Measurements from ENCODE around the gene CADM1. TPM values are rescaled to one million over a fixed set of nuclear protein-coding genes. Genes with fewer than 3 reads are reported as not detected.
A peak's percentile ranks its signal among the peaks of the same experiment; 100 is the strongest.

The CADM1 gene
- total RNA-seq, 1 donor from 2014 or later: 58.0 TPM

DNA sequence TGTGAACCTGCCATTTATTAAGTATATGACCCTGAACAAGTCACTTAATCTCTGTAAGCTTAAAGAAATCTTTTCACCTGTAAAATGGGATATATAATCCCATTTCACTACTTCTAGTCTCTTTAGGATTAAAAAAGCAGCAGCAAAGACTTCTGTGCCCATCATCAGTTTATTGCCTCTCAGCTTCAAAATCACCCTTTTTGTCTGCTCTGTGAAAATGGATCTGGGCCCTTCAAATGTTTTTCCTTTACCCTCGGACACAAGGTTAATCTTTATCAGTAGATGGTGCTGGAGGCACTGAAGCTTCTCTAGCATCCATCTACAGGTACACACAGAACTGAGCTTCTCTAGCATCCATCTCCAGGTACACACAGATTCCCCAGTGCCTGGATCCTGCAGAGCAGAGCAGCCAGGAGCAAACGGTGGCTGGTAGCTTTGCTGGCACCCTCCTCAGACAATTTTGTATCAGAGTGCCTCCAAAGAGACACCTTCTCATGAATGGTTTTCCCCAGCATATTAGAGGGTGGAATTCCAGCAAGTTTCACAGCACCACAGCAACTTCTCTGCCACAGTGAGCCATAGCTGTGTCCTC is 56.8 kb downstream of the CADM1 start:
- no peak for DNase-seq (ENCODE audit: low spot score)

DNA sequence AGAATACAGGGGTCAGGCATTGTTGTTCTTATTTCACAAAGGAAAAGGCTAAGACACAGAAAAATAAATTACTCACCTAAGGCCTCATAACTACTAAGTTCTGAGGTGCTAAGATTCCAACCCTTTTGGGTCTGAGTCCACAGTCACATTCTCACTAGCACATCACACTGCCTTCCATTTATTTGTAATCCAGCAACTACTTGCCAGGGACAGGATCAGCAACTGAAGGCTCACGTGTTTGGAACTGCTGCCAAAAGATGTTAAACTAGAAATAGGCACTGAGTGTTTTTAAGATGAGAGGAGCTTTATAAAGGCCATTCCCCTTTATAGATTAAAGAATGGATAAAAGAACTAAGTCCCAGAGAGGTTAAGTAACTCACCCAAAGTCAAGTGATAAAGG is 58.0 kb downstream of the CADM1 start:
- DNase-seq (ENCODE audit: low spot score): no peak

DNA sequence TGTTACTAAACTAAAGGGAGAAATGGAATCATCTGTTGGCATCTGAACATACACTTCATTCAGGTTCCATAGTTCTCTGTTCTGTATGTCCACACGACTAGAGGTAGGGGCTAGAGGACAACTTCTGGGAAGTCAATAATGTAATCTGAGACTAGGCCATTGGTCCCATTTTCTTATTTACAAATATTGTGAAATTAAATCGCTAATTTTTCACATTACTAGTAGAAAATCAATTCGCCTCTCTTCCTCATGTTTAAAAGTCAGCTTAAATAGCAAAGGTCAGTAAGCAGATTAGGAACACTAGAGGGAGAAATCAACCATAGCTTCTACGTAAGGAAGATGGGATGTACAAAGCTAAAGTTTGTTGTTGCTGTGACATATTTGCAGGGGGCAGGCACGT is 59.7 kb downstream of the CADM1 start:
- DNase-seq (ENCODE audit: low spot score): no peak

DNA sequence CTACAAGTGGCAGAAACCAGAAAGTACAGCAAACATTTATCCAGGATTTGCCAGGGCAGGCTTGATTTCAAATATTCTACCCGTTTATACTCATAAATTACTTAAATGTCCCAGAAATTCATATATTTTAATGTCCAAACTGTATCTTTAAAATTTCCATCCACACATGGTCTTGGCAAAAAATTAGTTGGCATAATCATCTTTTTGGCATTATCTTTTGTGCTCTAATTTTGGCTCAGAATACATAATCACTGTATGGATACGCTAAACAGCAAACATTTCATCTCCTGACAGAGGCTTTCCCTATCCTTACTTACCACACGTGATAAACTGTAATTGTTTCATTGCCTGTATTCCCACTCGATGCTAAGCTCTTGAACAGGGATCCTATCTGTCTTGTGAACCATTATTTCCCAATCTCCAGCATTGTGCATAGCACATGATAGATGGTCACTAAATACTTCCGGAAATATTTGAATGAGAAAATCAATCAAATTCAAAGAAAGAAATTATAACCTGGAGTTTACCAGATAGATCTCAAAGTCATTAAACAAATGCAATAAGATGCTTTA is 64.2 kb downstream of the CADM1 start:
- DNase-seq (ENCODE audit: low spot score): no peak

DNA sequence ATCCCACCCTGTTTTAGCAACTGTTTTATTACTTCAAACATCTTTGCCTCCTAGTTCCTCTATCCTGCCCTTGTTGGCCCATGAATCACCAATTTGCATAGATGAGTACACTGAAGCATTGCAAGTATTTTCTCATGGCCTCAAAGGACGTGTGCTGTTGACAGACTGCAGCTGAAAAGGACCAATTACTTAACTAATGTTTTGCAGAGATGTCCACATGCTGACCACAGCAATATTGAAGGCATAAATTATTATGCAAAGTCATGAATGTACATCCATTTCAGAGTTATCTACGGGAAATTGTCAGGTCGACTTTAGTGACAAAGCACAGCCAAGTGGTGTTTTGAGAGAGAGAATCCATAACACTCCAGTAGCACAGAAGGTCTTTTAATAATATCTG is 64.8 kb downstream of the CADM1 start:
- DNase-seq (ENCODE audit: low spot score): no peak

DNA sequence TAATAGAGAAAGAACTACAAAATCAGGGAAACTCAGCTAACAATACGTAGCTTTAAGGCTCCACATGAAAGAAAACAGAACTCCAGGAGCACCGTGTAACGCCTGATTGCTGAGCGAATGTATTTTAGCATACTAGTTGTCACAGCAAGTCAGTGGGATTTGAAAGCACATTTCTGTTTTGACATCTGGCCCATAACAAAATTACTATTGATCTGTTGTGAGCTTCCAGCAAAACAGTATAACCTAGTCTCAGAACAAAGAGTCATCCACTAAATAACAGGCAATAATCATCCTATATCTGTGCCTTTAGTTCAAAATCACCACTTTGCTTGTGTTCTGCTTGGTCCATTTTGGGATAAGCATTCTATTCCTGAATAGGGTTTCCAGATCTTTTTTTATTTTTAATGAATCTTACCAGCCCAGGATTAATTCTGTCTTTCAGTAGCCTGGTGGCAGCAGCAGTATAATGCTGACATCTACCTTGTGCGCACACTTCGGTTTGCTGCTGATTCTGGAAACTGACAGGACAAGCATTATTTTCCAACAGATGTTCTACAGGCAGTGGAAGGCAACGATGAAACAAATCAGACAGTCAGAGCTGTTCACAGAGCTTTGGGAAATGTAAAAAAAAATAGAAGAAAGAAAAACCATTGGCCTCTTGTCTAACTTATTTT is 66.2 kb downstream of the CADM1 start:
- DNase-seq (ENCODE audit: low spot score): no peak

DNA sequence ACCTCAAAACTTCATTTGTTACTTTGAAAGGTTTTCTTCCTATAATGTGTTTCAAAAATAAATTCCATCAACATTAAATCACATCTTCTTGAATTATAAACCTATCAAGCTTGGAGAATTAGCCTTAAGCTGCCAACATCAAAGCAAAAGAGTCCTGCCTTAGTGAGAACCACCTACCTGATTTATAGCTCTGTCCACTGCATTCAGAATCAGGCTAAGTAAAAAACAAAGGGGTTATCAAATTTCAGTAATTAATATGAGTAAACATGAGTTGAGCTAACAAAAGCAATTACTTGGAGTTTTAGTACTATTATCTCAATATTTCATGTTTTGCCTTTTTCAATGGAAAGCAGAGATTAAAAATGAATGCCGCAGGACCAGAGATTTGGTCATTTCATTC is 73.9 kb downstream of the CADM1 start:
- DNase-seq (ENCODE audit: low spot score): no peak

DNA sequence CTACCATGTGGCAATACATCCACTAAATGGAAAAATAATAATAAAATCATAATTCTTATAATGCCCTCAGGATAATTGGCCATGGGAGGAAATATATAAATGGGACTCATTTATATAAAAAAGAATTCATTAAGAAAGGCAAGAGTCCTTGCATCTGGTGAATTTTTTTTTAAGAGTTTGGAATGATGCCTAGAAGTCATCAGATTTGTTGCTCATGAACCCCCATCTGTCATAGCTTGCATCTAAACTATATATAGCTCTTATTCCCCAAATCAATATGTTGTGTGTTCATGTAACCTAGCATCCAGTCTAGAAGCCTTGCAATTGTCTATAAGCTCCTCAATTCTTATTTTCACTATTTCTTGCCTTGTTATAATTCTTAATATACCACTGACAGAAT is 75.9 kb downstream of the CADM1 start:
- no peak for DNase-seq (ENCODE audit: low spot score)

DNA sequence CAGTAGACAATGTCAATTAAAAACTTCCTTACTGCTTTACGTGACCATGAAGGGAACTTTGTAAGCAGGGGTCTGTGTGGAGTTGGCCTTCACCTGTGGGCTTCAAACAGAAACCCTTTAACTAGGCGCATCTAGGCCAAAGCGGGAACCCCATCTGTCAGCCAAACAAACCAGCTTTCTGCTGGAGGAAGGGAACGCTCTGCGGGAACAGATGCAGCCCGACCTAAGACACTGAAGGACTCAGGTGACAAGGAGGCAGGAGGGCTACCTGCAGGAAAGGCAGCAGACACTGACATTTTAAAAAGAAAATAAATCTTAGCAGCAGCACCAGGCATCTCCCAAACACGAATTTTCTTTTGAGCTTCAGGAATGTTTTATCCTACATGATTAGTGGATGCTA is 78.4 kb downstream of the CADM1 start:
- no peak for DNase-seq (ENCODE audit: low spot score)

DNA sequence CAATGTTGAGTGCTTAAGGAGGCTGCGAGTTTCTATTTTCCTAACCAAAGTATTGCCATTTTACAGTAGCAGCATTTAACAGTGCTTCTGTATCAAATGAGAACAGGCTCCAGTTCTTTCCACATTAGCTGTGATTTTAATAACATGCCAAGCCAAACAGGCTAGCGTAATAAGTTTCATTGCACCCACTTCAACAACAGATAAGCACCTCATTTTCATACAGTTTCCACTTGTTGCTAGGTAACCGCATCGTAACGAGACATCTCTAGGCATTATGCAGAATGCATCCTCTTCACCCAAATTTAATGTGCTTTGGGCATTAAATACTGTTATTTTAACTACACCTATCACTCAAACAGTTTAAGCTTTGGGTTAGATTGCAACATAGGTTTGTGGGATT is 79.0 kb downstream of the CADM1 start:
- DNase-seq (ENCODE audit: low spot score): no peak

DNA sequence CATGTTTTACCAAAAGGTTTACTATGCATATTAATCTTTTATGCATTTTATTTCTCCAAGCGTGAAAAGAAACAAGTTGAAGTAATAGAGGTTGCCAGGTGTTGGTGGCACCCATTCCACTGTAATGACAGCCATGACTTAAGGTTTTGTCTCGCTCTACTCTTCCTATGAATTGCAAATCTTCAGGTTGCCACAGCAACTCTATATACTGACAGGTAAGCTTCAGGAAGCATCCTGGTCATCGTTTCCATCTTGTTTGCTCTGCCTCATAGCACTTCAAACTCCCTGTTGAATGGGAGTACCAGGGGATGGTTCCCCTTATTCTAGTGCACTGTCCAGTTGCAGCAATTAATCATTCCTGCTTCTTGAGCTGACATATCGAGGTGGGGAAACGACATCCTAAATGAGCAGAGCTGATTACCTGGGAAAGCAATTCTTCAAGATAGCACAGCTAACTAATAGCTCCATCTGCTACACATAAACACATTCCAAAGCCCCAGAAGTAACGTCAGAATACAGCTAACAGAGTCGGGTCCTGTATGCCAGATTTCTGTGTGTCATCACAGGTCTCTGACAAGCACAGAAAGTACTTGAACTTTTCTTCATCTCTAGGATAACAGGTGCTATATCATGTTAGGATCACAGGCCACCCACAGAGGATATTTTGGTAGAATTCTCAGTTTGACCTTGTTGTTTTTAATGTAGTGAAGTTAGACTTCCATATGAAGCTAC is 80.3 kb downstream of the CADM1 start:
- DNase-seq (ENCODE audit: low spot score): no peak

DNA sequence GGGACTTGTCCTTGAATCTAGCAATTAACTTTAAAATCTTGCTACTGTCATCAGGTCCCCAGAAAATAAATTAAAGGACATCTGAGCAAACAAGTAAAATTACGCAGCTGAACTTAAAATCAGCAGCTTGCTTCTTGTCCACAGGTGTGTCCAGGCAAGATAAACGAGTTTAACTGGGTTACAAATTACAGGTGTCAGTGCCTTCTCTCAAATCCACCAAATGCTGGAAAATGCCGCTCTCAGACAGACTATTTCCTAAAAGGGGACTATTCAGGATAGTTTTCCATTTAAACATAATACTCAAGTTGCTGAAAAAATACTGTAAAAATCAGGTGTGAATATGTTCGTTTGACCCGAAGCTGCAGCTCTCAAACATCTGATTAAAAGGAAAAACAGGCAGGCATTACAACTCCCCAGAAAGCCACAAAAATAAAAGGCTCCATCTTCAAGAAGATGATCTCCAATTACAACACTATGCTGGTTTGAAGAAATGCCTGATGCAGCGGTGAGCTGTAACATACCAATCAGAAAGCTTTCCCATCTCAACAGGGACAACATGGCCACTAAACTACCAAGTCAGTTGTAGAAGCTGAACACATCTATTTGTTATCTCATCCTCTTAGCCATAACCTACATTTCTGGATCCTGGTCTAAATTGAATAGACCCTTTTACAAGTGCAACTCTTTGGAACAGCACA is 82.1 kb downstream of the CADM1 start:
- no peak for DNase-seq (ENCODE audit: low spot score)

DNA sequence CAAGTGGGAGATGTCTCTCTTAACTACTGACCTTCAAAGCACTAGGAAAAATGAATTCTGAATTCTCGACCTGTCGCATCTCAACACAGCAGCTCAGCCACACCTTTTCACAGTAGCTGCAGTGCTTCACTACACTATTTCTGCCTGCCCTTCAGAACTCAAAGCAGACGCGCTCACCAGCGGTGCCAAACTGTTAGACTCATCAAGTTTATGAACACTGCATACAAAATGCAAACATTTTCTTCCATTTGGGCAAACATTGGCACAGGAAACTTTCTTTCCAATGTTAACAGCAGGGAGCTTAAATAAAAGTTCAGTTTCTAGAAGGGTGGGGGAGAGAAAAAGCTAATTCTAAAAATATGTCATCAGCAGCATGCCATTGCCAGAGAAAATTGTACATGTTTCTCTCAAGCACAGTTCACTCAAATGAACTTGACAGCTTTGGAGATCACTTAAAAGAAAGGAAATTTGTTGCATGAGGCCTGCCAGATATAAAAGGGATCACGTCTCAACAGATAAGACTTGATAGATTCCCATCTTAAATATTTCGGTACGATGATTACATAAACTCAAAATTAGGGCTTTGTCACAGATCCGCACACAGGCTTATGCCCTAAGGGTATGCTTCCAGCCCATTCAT is 82.7 kb downstream of the CADM1 start:
- DNase-seq (ENCODE audit: low spot score): no peak

DNA sequence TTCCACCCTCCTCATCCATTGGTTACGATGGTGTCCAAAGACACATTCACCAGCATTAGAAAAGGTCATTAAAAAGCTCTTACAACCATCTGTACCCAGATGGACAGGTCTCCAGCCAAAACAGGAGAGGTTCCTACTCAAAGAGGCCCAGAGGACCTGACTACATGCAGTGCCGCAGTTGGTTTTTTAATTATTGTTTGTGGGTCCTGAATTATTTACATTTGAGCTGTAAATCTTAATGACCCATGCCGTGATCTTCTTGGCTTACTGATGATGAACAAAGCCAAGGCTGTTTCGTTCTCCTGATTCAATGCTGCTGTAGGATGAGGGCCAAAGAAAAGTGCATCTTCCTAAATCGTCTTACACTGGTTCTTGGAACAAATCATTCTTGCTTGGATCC is 83.7 kb downstream of the CADM1 start:
- DNase-seq (ENCODE audit: low spot score): no peak

DNA sequence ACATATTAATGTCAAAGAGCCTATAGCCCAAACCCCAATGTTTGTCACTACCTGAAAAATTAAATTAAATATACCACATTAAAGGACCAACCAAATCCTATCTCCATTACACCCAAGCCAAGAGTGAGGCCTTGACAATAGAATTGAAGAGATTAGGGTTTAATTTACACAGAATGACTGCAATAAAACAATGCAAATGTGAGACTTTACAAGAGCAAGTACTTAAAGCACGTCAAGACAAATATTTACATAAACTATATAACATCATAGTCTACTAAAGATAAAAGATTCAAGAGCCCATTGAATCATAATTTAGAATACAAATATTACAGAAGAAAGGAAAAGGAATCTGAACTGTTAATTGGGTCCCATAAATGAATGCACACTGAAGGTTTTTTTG is 85.6 kb downstream of the CADM1 start:
- DNase-seq (ENCODE audit: low spot score): no peak

DNA sequence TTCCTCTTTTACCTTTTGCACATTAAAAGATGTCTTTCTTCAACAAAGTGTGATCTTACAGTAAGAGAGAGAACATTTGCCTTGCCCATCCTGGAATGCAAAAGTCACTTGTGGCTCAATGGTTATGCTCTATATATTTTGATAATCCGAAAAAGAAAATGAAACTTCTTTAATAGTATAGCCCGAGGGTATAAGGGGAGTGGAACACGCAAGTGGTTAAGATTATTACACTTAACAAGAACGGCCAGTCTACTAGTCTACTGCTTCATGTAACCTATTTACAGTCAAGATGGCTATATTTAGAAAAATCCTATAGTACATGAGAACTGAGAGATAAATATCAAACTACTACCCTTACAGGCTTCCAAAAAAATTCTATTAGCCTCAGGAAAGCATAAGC is 86.1 kb downstream of the CADM1 start:
- no peak for DNase-seq (ENCODE audit: low spot score)

DNA sequence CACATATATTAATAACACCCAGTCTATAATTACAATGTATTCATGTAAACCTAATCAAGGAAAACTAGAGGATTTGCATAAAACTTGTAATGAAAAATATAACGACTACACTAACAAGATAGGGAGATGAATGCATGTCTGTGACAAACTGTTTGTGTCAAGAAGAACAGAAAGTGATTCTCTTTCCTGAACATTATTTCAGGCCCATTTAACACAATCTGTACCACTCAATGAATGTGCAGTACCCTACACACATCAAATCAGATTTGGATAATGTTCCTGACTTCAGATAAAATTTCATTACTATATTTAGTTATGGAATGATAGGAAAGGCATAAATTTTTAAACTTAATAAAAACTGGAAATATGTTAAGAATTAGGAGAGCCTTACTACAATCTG is 93.1 kb downstream of the CADM1 start:
- no peak for DNase-seq (ENCODE audit: low spot score)

DNA sequence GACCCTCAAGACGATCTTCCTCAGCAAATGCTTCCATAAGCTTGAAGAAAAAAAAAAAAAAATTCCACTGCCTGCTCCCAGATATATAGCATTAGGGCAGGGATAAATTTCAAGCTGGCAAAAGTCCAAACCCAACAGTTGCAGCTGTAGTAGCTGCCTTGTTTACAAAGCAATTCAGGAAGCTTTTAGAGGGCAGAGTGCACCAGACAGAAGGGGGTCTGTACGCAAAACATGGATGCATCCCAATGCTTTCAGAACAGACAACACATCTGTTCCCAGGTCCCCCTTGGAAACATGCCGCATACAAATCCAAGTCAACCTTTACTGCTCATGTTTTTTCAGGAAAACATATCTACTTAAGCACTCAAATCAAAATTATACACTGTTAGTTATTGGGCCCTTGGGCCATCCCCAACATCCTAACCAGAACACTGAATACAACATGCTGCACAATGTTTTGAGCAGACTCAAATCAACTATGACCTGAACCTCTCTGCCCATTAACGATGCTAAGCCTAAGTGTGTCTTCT is 94.5 kb downstream of the CADM1 start:
- DNase-seq (ENCODE audit: low spot score): no peak

DNA sequence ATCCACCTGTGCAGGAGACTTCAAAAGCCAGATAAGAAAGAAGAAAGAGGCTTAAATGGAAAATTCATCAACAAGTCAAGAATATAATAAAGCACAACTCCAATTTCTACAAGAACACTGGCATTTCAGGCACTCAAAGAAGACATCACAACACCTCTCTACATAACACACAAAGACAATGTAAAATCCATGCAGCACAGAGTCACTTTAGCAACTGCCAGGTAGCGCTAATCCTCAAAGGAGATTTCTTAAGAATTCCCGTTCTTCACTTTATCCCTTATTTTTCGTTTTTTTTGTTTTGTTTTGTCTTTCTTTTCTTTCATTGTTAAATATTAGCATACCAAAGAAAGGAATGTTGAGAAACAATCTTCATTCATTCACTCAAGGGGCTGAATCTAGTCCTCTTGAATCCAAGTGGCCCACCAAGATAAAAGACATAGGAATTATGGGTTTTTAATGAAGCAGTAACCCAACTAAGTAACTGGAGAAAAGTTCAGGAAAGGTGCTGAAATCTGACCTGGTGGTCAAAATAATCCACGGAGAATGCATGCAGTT is 95.0 kb downstream of the CADM1 start:
- DNase-seq (ENCODE audit: low spot score): no peak

DNA sequence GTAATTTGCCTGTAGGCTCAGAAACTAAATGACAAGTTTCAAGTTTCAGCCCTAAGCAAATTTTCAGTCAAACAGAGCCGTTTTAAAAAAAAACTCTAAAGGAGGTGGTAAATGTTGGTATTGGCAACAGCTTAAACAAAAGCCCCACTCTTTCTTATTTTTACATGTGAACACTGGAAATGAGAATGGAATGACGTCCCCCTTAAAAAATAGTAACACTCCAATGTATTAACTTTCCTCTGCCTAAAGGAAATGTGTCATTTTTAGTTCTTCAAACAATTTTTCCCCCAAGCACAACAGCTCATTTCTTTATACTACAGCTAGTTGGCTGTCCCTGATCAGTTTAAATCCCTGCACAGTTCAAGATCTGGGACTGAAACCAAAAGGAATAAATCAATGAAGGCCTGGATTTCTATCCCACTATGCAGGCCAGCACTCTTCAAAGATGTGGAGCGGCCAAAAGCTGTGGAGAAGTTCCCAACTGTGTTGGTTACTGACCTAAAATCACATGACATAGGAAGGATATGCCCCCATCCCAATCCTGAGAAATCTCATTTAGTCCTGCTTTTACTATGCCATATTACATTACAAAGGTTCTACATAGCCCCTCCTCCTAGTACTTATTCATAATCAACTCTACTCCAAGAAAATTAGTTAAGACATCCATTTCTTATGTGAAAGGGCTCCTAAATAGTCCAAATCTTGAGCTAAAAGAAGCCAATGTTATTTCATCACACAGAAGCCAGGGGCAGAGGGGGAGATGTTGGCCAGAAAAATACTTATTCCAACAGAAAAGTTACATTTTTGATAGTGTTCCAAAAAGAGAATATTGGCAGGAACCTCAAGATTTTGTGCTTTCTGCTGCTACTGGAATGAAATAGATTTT is 95.9 kb downstream of the CADM1 start:
- DNase-seq (ENCODE audit: low spot score): peak; percentile 44

Data from ureter (tissue), 1 donor.